NCI-H1417 treated with DMSO at 0.1 percent for 48 hours (cell line): ENCODE results near the gene CTNNAL1.

ENCODE experiments used
- DNase-seq: peaks from one replicate; lab custom pipeline; 2025; lab: John Stamatoyannopoulos, UW

CTNNAL1 gene

GRCh38 chr9:109028457-109028856 lies 15.2 kb upstream of the CTNNAL1 start:
- DNase-seq, result no peak

DNA sequence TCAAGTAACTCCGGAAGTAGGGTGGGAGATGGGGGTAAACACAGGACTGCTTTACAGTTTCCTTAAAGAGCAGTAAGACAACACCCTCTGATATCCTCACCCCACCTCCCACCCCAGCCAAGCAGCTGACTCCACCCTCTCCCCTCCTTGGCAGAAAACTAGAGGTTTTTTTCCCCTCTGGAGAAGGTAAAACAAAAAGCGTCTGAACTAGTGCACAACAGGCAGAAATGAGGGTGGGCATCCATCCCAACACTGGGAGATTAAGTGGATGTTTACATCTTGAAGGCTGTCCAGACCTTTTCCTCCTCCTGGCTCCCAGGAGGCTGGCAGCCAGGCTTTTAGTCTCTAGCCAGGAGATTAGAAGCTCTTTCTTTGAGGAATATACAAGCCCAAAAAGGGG lies 13.9 kb upstream of the CTNNAL1 start:
- no peak for DNase-seq

DNA sequence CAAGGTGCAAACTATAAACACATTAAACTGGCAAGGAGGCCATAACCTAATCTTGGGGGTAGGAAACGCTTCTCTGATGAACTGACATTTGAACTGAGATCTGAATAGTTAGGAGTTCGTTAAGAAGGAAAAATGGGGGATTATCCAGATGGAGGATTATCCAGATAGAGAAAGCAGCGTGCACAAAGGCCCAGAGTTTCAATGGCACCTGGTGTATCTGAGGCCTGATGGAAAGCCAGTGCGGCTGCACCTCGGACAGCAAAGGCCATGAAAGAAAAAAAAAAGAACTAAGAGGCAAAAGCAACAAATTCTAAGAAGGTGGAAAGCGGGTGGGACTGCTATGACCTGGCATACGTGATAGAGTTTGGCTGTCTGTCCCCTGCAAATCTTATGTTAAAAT lies 13.0 kb upstream of the CTNNAL1 start:
- DNase-seq, result no peak

DNA sequence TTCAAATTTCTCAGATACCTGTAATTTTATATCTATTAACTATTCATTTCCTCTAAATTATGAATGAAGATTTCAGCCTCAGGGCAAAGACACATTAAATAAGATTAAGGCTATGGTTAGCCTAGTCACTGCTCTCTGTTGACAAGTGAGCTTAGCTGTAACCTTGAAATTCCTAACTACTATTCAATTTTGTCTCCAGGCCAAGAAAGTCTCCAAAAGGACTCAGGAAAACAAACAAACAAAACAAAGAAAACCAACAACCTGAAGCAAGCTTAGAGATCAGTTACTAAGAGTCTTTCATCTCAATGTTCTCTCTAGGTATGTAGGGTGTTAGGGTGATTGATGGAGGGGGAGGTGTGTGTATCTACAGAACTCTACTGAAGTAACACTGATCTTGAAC lies 9.6 kb upstream of the CTNNAL1 start:
- DNase-seq, result no peak

DNA sequence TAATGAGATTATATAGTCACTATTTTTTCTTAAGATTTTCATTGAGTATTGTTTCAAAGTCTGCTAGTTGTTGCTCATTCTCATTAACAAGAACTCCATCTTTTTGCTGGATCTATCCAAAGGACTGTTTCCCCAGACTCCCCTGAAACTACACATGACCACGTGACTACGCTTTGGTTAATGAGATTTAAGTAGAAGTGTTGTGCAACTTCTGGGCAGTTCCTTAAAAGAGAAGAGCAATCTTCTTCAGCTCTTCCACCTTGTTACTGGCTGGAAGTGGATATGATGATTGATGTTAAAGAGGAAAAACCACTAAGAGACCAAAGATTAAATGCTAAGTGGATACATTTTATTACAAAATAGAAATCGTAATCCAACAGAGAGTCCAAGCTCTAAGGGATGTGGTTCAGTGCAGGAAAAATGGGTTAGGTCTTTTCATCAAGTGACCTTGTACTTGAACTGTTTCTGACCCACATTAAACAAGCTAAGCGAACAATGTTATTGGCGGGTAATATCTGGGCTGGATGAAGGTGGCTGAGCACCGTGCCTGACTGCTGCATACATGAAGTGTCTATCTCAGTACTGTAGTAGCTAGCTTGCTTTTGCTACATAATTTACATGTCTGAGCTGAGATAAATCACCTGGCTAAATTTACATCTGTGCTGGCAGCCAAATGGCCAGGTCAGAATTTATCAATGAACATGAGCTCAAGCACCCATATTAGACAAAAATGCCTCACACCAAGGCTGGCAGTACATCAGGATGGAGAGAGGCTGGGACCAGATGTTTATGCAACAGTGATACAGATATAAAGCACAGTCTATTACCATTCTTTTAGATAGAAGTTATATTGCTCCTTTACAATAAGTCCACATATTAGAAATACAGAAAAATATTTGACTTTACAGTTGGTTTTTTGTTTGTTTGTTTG lies 7.5 kb upstream of the CTNNAL1 start:
- no peak for DNase-seq

- DNase-seq, result no peak
These were observed 6.8 kb upstream of the CTNNAL1 start for GRCh38 chr9:109020113-109020512.

DNA sequence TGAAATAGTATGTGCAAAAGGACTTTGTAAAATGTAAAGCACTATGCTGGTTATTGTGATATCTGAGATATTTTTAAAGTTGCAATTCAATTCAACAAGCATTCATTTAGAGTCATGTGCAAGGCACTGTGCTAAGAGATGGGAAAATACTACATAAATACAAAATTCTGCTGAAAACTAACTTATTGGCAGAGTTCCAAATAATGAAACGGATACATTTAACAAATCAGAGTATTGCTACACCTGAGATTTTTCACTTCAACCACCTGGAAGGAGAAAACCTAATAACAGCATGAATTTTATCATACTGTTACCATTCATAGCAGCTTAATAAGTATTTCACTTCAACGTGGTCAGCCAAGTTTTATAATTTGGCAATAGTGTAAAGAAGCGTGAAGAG lies 6.1 kb upstream of the CTNNAL1 start:
- DNase-seq, result no peak

- no peak for DNase-seq
These were observed 4.2 kb upstream of the CTNNAL1 start for GRCh38 chr9:109017493-109017892.

DNA sequence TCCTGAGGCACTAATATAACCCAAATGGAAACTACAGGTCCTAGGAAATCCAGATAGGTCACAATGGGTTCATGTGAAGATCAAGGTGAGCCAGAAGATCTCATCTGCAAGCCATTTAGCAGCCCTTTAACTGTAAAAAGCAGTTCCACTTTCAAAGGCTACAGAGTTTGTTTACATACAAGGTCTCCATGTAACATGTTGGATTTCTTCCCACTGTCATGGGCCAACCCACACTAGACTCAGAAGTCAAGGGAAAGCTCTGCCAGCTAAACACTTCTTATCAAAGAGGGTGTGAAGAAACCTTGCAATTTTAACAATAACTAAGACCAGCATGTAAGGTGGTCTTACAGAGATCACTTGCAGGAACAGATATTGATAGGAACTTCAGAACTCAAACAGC lies 3.8 kb upstream of the CTNNAL1 start:
- DNase-seq, result no peak

GRCh38 chr9:109016132-109016531 lies 2.8 kb upstream of the CTNNAL1 start:
- no peak for DNase-seq

DNA sequence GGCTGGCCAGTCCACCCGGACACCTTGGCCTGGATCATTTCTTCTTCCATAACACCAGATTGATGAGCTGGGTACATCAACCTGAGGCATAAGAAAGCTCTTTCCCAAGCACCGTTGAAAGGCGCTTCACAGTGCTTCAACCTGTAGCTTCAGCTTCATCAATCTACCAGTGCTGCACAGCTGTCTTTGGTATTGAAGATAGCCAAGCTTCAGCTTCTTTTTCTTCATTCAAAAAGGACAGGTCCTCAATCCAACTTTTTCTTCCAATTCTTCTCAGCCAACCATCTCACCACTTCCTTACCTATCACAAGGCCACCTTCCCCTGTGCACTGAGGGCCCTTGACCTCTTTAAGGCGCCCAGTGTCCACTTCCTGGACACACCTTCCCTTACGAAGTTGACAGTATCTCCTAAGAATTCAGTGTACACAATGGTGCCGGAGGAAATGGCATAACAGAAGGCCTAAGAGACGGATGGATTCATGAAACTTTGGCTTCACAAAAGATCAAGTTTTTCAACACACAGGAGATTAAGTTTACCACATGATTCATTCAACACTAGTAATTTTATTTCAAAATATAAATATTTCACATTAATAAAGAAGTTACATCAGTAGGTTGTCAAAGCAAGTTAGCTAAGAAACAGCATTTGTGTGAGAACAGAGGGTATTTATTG lies 1.4 kb upstream of the CTNNAL1 start:
- no peak for DNase-seq

GRCh38 chr9:109013679-109014607 lies 644 bp upstream of the CTNNAL1 start:
- DNase-seq, result no peak

DNA sequence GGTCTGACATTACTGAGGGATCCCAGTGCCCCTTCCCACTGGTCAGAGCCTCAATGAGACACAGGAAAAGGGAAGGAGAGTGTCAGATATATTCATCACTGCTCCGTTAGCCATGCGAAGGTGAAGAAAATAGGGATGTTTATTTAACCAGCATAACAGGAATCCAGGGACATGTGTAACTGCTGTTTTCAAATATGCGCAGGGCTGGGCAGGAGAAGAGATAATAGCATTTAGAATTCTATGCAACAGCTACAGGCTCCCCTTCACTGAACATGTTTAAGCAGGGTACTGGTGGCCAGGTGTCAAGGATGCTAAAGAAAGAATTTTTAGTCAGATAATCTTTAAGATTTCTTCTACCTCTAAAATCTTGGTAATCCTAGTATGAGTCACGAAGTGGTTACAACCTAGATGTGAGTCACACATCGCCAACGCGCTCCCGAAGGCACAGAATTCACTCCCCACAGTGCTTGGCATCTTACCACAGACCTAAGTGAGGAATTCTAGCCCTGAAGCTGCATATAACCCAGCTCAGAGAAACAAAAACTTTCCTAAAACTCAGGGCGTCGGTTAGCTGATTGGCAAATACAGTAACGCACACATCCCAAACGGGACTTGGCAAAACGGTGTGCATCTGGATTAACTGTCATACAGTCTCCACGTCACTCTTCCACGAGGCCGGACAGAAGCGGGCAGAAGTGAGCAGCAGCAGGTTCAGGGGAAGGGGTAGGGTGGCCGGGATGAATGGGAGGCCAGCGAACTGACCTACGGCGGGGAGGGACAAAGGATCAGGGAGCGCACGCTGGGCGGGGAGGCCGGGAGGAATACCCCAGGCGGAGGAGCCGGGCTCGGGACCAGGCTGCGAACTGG lies 1.1 kb downstream of the CTNNAL1 start:
- DNase-seq, result no peak

DNA sequence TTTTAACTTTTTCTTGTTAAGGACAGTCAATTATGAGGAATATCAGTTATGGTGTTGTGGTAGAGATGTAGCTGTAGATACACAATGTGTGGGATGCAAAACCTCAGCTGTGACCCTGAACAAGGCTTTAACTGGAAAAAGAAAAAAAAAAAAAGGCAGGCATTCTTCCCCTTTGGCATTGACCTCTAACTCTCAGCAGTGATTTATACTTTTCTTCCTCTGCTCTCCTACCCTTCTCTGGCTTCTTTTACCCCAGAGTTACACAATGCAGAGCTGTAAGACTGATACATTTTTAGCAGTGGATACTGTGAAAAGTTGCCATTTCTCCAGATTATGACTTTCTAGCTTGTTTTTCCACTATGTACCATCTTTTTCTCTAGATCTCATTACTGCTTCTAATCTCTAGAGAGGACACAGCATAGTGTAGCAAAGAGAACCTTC lies 2.0 kb downstream of the CTNNAL1 start:
- DNase-seq, result no peak

- DNase-seq, result no peak
These were observed 2.6 kb downstream of the CTNNAL1 start for GRCh38 chr9:109010746-109011145.

- no peak for DNase-seq
These were observed 7.6 kb downstream of the CTNNAL1 start for GRCh38 chr9:109005678-109006077.

GRCh38 chr9:109003116-109003515 lies 10.2 kb downstream of the CTNNAL1 start:
- DNase-seq, result no peak

DNA sequence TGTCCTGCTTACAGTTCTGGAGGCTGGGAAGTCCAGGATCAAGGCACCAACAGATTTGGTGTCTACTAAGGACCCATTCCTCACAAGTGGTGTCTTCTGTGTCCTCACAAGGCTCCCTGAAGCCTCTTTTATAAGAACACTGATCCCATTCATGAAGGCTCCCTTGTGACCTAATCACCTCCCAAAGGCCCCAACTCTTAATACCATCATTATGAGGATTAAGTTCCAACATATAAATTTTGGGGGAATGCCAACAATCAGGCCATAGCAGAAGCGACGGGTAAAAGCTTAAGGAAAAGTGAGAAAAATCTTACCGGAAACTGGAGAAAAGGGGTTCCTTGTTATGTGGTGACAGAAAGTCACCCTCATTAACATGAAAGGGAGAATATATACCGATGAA lies 11.2 kb downstream of the CTNNAL1 start:
- DNase-seq, result no peak

DNA sequence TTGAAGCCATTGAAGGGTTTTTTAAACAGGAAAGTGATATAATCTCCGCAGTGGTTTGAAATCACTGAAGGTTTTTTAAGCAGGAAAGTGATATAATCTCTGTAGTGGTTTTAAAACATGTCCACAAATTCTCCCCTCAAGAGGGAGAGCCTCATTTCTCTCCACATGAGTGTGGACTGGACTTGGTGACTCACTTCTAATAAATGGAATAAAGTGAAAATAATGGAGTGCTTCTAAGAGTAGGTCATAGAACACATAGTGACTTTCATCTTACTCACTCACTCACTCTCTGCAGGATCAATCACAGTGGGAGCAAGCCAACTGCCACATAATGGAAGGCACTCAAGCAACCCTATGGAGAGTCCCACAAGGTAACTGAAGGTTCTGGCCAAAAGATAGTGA lies 12.0 kb downstream of the CTNNAL1 start:
- no peak for DNase-seq

DNA sequence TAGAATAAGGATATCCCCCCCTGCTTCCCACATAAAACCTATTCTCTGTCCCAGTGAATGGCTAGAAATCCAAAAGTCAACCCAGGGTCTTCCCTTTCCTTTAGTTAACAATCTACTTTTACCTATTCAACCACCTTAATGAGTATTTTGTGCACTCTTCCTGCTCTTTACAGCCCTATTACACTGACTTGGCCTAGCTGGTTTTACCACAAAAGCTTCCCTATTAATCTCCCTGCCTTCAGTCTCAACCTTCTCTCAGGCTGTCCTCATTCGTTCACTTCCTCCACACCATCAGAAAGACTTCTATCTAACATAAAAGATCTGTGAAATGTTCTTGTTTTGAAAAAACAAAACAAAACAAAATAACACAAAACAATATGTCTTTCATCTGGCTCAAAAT lies 16.2 kb downstream of the CTNNAL1 start:
- no peak for DNase-seq

- no peak for DNase-seq
These were observed 16.7 kb downstream of the CTNNAL1 start for GRCh38 chr9:108996643-108997042.
